Neuronal stem cell (in vitro differentiated cells): ENCODE measurements around the gene BCL6B.
"Not testable (repeated sequence)": the region's sequence is repeated elsewhere in the genome, so short reads cannot be mapped to it uniquely, and the experiment has no call there.

ENCODE experiments used
- DNase-seq: peaks from one replicate; pipeline ENCODE4 v3.0.0-alpha.2; 2013; ENCODE audit warnings: low spot score
- H2AFZ ChIP-seq: one replicate; pipeline ENCODE4 v1.6.1; 2013; ENCODE audit warnings: mild to moderate bottlenecking, low read length, inconsistent platforms
- H2AK5ac ChIP-seq: 2 replicates; pipeline ENCODE4 v1.6.1; 2013; ENCODE audit warnings: low read depth, mild to moderate bottlenecking, inconsistent platforms, low read length, moderate library complexity, mixed read lengths
- H2BK120ac ChIP-seq: 2 replicates; pipeline ENCODE4 v1.6.1; 2013; ENCODE audit warnings: low read depth, mild to moderate bottlenecking, inconsistent platforms, low read length, moderate library complexity, mixed read lengths
- H2BK12ac ChIP-seq: one replicate; pipeline ENCODE4 v1.6.1; 2013; ENCODE audit warnings: low read length, inconsistent platforms
- H2BK15ac ChIP-seq: 2 replicates; pipeline ENCODE4 v1.6.1; 2013; ENCODE audit warnings: mild to moderate bottlenecking, low read length, inconsistent platforms, mixed read lengths
- H2BK5ac ChIP-seq: one replicate; pipeline ENCODE4 v1.6.1; 2013; ENCODE audit warnings: inconsistent platforms, mild to moderate bottlenecking, low read length, moderate library complexity
- H3K14ac ChIP-seq: one replicate; pipeline ENCODE4 v1.6.1; 2013; ENCODE audit warnings: low read length, inconsistent platforms
- H3K18ac ChIP-seq: 2 replicates; pipeline ENCODE4 v1.6.1; 2013; ENCODE audit warnings: low read length, inconsistent platforms
- H3K23ac ChIP-seq: 2 replicates; pipeline ENCODE4 v1.6.1; 2013; ENCODE audit warnings: low read depth, mild to moderate bottlenecking, mixed read lengths, low read length, inconsistent platforms; ENCODE audit not compliant: poor library complexity
- H3K27ac ChIP-seq: replicated peaks from 3 replicates; pipeline ENCODE4 v1.5.1; 2013; ENCODE audit warnings: low read length, inconsistent platforms
- H3K27me3 ChIP-seq, 3 experiments: 2 replicates each; pipeline ENCODE4 v1.6.1; 2013; ENCODE audit warnings: low read length in 3 of 3, mild to moderate bottlenecking in 2 of 3, inconsistent platforms in 1 of 3, low read depth in 1 of 3, mixed read lengths in 1 of 3, moderate library complexity in 1 of 3; ENCODE audit not compliant: control insufficient read depth in 3 of 3, insufficient read depth in 3 of 3
- H3K36me3 ChIP-seq, 2 donors: replicated peaks in 1 of 2; 2 replicates each; pipeline ENCODE4 v1.6.1; 2013; ENCODE audit warnings: low read length in 2 of 2; ENCODE audit not compliant: control insufficient read depth in 2 of 2, insufficient read depth in 2 of 2
- H3K4ac ChIP-seq: 2 replicates; pipeline ENCODE4 v1.6.1; 2013; ENCODE audit warnings: inconsistent platforms, mild to moderate bottlenecking, low read length, moderate library complexity
- H3K4me1 ChIP-seq, 2 donors: 1 replicate in 1 of 2; 2 replicates in 1 of 2; pipeline ENCODE4 v1.6.1; 2013; ENCODE audit warnings: low read length in 2 of 2, low read depth in 1 of 2; ENCODE audit not compliant: control insufficient read depth in 2 of 2, insufficient read depth in 1 of 2
- H3K4me2 ChIP-seq: one replicate; pipeline ENCODE4 v1.6.1; 2013; ENCODE audit warnings: mild to moderate bottlenecking, low read length, inconsistent platforms; ENCODE audit not compliant: insufficient read depth, poor library complexity, severe bottlenecking
- H3K4me3 ChIP-seq, 2 donors: 2 replicates each; pipeline ENCODE4 v1.5.1; 2013; ENCODE audit warnings: low read length in 2 of 2, mild to moderate bottlenecking in 2 of 2, inconsistent platforms in 1 of 2, moderate library complexity in 1 of 2
- H3K79me1 ChIP-seq: one replicate; pipeline ENCODE4 v1.6.1; 2013; ENCODE audit warnings: low read depth, mild to moderate bottlenecking, inconsistent platforms, low read length, moderate library complexity
- H3K9ac ChIP-seq: one replicate; pipeline ENCODE4 v1.6.1; 2013; ENCODE audit warnings: mild to moderate bottlenecking, low read depth, low read length, inconsistent platforms; ENCODE audit not compliant: poor library complexity
- H3K9me3 ChIP-seq, 2 donors: replicated peaks in 1 of 2; 2 replicates each; pipeline versions ENCODE3 to v1.6.1; 2013; ENCODE audit warnings: low read length in 2 of 2, mild to moderate bottlenecking in 2 of 2, inconsistent platforms in 1 of 2, low read depth in 1 of 2, mixed read lengths in 1 of 2, moderate library complexity in 1 of 2; ENCODE audit not compliant: control insufficient read depth in 2 of 2, insufficient read depth in 1 of 2
- H4K8ac ChIP-seq: one replicate; pipeline ENCODE4 v1.6.1; 2013; ENCODE audit warnings: low read depth, mild to moderate bottlenecking, inconsistent platforms, low read length, moderate library complexity
- H4K91ac ChIP-seq: one replicate; pipeline ENCODE4 v1.6.1; 2013; ENCODE audit warnings: low read length, low read depth, mild to moderate bottlenecking, inconsistent platforms; ENCODE audit not compliant: poor library complexity
- WGBS, 2 donors: extraction: QIAGEN DNeasy Blood & Tissue Kit; methylation state at CpG; one replicate each; pipeline ENCODE4 v1.1.7; 2013; ENCODE audit warnings: missing lambda C conversion rate in 2 of 2, mixed read lengths in 1 of 2; ENCODE audit not compliant: insufficient read length in 2 of 2, insufficient replicate concordance in 1 of 2; ENCODE audit errors: extremely low coverage in 2 of 2; 5-methylcytosine and 5-hydroxymethylcytosine counted together

Gene BCL6B

GRCh38 chr17:7045492-7046126 lies 22.8 kb downstream of the BCL6B start:
- peak overlapping the region; percentile 76 for H2AFZ ChIP-seq
- WGBS, 2 donors, result no CpG with 5 or more reads among the region's 5 CpGs
- no peak overlapping the region for H2BK5ac ChIP-seq
- no peak overlapping the region for H3K4ac ChIP-seq
- H2BK12ac ChIP-seq, result no peak overlapping the region
- no peak overlapping the region for H3K23ac ChIP-seq
- no peak overlapping the region for H3K4me2 ChIP-seq
- H3K36me3 ChIP-seq, result no peaks in the 10 kb centered on the region
- no peak overlapping the region for H4K91ac ChIP-seq
- no peak overlapping the region for H3K9ac ChIP-seq
- H2AK5ac ChIP-seq, result no peak overlapping the region
- no peak overlapping the region for H4K8ac ChIP-seq
- no peak overlapping the region for H2BK120ac ChIP-seq
- H3K9me3 ChIP-seq, result peaks cover 0 to 6% of the 10 kb centered on the region in 2 donors
- no peak overlapping the region for H3K27ac ChIP-seq
- no peak overlapping the region for H3K14ac ChIP-seq
- no peak overlapping the region for H3K18ac ChIP-seq
- no peak overlapping the region for H3K4me3 ChIP-seq
- H3K27me3 ChIP-seq, result peaks cover 0 to 45% (median 21%) of the 10 kb centered on the region in 3 experiments
- H3K4me1 ChIP-seq, result peaks cover 13 to 24% of the 10 kb centered on the region in 2 donors
- peaks cover 2% of the 10 kb centered on the region for H3K79me1 ChIP-seq
- no peak overlapping the region for H2BK15ac ChIP-seq
- peak; percentile 71 for DNase-seq

- Histone ChIP-seq H3K27ac (no peak overlapping the region), H3K4me1 (peaks cover 13 to 24% of the 10 kb centered on the region in 2 donors), H3K4me3 (peak overlapping the region; percentile 28 to 47), H3K23ac (no peak overlapping the region), H2BK12ac (no peak overlapping the region), H2BK15ac (no peak overlapping the region), H3K36me3 (no peaks in the 10 kb centered on the region), H3K4ac (no peak overlapping the region), H3K18ac (no peak overlapping the region), H3K4me2 (peak overlapping the region; percentile 57), H3K79me1 (peaks cover 2% of the 10 kb centered on the region), H2BK5ac (no peak overlapping the region), H2AFZ (peak overlapping the region; percentile 76), H3K9me3 (peaks cover 0 to 6% of the 10 kb centered on the region in 2 donors), H3K27me3 (peaks cover 0 to 45% (median 21%) of the 10 kb centered on the region in 3 experiments), H2AK5ac (no peak overlapping the region), H4K91ac (no peak overlapping the region), H2BK120ac (no peak overlapping the region), H4K8ac (no peak overlapping the region), H3K14ac (no peak overlapping the region), H3K9ac (no peak overlapping the region)
- no CpG with 5 or more reads among the region's 15 CpGs for WGBS, 2 donors
- DNase-seq, result no peak
Measured at GRCh38 chr17:7046127-7046724, 23.4 kb downstream of the BCL6B start.

DNA sequence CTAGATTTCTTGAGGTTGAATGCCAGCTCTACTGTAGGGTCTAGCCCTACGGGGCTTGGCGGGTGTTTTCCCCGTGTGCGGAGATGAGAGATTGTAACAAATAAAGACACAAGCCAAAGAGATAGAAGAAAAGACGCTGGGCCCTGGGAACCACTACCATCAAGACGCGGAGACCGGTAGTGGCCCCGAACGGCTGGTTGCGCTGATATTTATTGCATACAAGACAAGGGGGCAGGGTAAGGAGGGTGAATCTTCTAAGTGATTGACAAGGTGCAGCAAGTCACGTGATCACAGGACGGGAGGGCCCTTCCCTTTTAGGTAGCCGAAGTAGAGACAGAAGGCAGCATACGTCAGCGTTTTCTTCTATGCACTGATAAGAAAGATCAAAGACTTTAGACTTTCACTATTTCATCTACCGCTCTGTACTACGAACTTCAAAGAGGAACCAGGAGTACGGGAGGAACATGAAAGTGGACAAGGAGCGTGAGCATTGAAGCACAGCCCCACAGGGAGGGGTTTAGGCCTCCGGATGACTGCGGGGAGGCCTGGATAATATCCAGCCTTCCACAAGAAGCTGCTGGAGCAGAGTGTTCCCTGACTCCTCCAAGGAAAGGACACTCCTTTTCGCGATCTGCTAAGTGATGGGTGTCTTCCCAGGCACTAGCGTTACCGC lies 24.0 kb downstream of the BCL6B start:
- H3K27ac ChIP-seq, H3K36me3 ChIP-seq, H3K9me3 ChIP-seq, H3K79me1 ChIP-seq, H2BK120ac ChIP-seq, H2AK5ac ChIP-seq, H3K14ac ChIP-seq, H4K91ac ChIP-seq, H2BK5ac ChIP-seq, H3K4ac ChIP-seq, DNase-seq, H2BK12ac ChIP-seq, H3K9ac ChIP-seq, H3K23ac ChIP-seq, H2BK15ac ChIP-seq, H3K18ac ChIP-seq, H4K8ac ChIP-seq: not testable (repeated sequence)
- H3K4me1 ChIP-seq, result peaks cover 8 to 22% of the 10 kb centered on the region in 2 donors
- peaks cover 0 to 41% (median 21%) of the 10 kb centered on the region in 3 experiments for H3K27me3 ChIP-seq
- H3K4me3 ChIP-seq, result peak overlapping the region in 1 of 2 donors; percentile 28
- peak overlapping the region; percentile 76 for H2AFZ ChIP-seq
- peak overlapping the region; percentile 57 for H3K4me2 ChIP-seq
- no CpG with 5 or more reads among the region's 26 CpGs for WGBS, 2 donors

GRCh38 chr17:7047566-7047965 lies 24.7 kb downstream of the BCL6B start:
- no peak overlapping the region for H3K4me3 ChIP-seq
- H3K27me3 ChIP-seq, result peaks cover 0 to 34% (median 17%) of the 10 kb centered on the region in 3 experiments
- no peak overlapping the region for H2BK12ac ChIP-seq
- peaks cover 8 to 20% of the 10 kb centered on the region in 2 donors for H3K4me1 ChIP-seq
- H3K4me2 ChIP-seq, result no peak overlapping the region
- no peak overlapping the region for H2BK120ac ChIP-seq
- H2AFZ ChIP-seq, result no peak overlapping the region
- WGBS, 2 donors, result no CpG with 5 or more reads among the region's 6 CpGs
- DNase-seq, result no peak
- H3K9ac ChIP-seq, result no peak overlapping the region
- H2AK5ac ChIP-seq, result no peak overlapping the region
- no peak overlapping the region for H3K14ac ChIP-seq
- peaks cover 0 to 6% of the 10 kb centered on the region in 2 donors for H3K9me3 ChIP-seq
- no peak overlapping the region for H4K8ac ChIP-seq
- no peak overlapping the region for H3K27ac ChIP-seq
- H2BK15ac ChIP-seq, result no peak overlapping the region
- no peak overlapping the region for H4K91ac ChIP-seq
- peaks cover 2% of the 10 kb centered on the region for H3K79me1 ChIP-seq
- H3K4ac ChIP-seq, result no peak overlapping the region
- no peak overlapping the region for H3K18ac ChIP-seq
- H3K36me3 ChIP-seq, result no peaks in the 10 kb centered on the region
- H2BK5ac ChIP-seq, result no peak overlapping the region
- no peak overlapping the region for H3K23ac ChIP-seq
